Left hindlimb (tissue), 1 donor: ENCODE measurements around the gene PI3.
"Not testable (repeated sequence)": the region's sequence is repeated elsewhere in the genome, so short reads cannot be mapped to it uniquely, and the experiment has no call there.

Experiments used
- DNase-seq: peaks from one replicate; pipeline ENCODE4 v3.0.0-alpha.2; 2018

PI3 gene, protein sequence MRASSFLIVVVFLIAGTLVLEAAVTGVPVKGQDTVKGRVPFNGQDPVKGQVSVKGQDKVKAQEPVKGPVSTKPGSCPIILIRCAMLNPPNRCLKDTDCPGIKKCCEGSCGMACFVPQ

DNA sequence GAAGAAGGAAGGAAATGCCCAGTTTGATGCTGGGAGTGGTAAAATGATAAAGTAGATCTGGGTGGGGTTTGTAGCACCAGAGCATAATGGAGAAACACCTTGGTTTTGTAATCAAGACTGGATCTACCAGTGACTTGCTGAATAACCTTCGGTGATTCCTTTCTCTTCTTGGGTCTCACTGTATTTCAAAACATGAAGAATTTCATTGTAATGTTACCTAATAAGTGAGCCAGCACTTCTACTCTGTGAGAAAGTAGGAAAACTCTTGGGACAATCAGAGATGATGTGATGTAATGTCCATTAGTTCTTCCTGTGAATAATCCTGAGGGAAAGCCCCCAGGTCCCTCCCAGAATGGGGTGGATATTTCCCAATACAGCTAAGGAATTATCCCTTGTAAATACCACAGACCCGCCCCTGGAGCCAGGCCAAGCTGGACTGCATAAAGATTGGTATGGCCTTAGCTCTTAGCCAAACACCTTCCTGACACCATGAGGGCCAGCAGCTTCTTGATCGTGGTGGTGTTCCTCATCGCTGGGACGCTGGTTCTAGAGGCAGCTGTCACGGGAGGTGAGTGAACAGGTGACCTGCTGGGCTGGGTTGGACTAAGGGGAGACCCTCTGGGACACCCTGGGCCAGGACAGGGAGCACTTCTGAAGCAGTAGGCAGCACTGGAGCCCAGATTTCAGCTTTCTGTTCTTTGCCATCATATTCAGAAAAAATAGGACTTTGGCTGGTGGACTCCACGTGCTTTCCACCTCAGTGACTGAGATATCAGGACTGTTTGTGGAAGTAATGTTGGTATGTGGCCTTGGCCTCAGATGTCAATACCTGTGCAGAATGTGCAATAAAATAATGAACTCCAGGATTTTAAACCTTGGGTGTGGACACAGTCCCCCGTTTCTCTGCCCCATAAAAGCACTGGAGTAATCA lies at the start of gene PI3:
PI3 (plus strand) TSS at position 469 of the 931 bp plus-strand sequence; CDS start at position 490, 21 bp downstream.
- DNase-seq: no peak

DNA sequence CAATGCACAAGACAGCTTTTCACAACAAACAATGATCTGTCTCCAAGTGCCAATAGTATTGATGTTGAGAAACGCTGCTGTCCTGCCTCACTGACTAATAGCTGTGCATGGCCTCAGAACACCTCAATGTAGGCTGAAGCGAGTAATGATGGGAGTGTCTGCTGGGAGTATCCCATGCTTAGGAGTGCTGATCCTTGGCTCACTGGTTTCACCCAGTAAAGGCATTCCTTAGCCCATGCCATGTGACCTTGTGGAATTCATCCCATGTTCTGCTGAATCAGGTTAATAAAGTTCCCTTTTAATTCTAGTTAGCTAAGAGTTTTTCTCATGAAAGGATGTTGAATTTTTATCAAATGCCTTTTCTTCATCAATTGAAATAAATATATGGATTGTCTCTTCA lies 46.6 kb upstream of the PI3 start:
- DNase-seq: no peak

DNA sequence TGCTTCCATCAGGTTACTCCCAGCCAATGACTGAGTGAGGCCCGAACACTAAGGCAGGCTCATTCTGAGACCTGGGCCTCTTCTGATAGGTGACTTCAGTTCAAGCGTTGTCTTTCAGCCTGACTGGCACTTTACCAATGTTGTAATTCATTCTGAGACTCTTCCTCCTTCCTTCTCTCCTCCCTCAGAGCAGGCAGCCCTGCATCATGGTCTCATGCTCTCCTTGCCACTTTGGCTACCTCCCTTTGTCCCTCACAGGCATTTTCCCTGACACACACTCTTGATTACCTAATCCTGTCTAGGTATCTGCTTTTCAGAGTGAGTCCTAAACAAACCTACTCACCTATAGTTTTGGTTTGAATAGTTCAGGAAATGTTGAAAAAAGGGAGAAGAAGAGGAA lies 37.8 kb upstream of the PI3 start:
- no peak for DNase-seq

DNA sequence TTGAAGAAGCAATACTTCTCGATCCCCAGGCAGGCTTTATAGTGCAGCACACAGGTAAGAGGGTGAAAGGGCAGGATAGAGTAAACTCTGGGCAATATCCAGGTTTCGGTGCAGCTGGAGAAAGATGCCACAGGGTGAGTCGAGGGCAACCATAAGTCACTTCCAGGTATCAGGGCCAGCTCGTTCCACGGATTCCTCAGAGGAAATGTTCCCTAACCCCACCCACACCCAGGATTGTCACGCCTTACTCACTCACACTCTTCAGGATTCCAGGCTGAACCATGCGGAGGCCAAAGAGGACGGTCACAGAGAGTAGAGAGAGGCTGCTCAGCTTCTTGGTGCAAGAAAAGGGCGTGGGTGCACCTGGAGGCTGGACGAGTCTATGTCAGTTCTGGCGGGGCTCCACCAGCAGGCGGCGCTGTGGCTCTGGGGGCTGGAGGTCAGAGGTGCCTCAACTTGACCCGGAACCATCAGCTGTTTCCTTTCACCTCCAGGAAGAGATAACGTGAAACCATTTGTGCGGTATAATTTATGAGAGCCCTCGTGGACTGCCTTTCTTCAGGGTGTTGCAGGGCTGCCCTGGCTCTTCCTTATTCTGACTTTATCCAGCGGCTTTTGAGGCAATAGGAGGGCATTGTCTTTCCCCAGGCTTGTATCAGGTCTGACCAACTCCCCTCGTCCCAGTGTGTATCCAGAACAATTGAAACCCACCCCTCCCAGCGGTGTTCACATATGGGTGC lies 36.0 kb upstream of the PI3 start:
- no peak for DNase-seq

DNA sequence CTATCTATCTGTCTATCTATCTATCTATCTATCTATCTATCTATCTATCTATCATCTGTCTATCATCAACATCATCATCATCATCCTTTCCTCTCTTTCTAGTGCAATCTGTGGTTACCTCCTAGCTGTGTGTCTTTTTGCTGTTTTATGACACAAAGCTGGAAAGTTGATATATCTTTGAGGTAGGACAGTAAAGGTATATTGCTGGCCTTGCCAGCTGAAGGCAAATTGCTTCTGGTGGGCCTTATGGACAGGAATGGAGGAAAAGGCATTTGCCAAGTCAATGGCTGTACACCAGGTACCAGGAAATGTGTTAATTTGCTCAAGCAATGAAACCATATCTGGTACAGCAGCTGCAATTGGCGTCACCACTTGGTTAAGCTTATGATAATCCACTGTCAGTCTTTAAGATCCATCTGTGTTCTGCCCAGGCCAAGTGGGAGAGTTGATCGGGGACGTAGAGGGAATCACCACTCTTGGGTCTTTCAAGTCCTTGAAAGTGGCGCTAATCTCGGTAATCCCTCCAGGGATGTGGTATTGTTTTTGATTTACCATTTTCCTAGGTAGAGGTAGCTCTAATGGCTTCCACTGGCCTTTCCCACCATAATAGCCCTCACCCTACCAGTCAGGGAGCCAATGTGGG lies 34.8 kb upstream of the PI3 start:
- not testable (repeated sequence) for DNase-seq

DNA sequence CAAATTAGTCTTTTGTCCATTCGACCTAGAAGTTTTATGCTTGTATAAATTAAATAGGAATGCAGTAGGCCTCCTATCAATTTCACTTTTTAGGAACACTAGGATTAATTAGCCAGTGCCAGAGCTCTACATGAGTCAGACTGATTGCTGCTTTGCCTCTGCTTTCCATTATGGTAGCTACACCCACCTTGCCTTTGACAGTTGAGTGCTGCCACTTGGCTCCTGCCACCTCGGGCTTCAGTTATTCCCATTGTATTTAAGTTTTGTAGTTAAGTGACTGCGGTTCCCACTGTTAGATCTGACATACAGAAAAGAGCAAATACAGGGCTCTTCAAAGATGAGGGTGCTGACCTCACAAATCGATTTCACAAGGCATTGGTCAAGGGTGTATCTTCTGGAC lies 33.9 kb upstream of the PI3 start:
- no peak for DNase-seq

DNA sequence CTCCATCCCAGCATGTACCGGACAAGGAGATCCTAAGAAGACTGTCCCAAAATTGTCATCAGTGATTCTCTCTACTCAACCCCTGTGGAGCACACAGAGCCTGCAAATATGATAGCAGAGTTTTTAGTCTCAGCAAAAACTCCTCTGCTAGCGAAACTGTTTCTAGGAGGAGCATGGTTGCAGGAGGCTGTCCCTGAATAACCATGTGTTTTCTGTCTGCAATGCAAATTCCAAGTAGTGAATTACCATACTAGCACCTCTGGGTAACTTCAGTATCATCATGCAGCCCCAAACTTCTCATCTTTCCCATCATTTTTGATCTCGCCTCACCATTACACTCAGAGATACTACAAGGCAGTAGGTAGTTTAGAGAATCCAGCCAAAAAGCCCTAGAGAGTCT lies 25.6 kb upstream of the PI3 start:
- no peak for DNase-seq

DNA sequence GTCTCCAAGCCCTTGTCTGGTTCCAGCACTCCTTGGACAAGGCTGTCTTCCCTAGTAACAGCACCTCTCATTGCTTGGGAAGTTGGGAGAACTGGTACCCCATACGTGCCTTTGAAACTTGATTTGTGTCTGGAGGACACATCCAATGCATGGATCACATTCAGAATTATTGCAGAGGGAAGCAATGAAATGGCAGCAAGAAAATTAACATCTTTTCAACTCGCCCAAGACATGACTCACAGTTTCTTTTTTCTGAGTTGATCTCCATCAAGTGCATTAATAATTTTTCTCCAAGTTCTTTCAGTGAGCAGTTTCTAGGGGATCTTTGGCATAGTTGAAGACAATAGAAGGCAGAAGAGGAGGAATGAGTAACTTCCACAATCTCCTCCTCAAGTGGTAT lies 22.3 kb upstream of the PI3 start:
- DNase-seq: no peak

DNA sequence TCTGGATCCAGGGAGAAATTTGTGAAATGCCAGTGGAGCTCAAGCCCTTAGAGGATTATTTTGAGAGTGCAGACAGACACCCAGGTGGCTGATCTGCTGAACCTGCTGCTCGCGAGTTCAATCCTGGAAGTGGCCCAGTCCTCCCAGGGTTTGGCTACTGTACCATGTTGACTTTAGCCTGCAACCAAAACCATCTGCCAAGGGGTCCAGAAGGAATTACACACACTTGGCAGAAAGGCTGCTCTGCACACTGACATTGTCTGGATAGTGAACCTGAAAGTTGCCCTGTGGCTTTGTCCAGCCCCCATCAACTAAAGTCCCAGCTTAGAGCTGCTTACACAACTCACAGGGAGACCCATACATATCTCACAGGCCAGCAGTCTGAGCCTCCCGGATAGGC lies 21.6 kb upstream of the PI3 start:
- no peak for DNase-seq

DNA sequence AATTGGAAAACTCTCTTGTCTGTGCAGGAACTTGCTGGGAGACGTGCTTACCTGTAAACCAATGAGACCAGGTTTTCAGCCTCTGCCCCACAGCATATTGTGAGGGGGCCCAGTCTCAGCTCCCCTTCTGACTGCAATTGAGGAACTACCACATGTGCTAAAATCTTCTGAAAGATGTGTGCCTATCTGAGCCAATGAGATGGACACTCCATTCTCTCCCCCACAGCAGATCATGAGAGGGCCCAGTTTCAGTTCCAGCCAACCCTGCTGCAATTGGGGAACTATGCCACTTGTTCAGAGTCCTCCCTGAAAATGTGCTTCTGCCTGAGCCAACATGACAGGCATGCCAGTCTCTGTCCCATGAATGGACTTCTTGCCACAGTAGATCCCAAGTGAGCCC lies 20.9 kb upstream of the PI3 start:
- no peak for DNase-seq

DNA sequence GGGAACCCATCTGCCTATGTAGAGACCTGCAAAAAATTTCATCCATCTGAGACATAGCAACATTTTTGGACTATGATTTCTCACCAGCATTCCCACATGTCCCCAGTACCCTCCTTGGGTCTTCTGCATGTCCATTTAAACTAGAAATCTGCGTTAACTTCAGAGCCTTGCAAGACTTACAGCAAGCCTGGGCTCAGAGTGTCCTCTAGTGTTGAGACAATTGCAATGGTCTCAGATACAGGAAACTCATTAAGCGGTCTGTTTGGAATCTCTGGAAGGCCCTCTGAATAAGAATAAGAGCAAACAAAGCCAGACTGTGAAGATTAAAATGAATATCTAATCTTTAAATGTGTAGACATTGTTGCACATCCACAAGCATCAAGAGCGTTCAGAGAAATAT lies 20.5 kb upstream of the PI3 start:
- DNase-seq: no peak

DNA sequence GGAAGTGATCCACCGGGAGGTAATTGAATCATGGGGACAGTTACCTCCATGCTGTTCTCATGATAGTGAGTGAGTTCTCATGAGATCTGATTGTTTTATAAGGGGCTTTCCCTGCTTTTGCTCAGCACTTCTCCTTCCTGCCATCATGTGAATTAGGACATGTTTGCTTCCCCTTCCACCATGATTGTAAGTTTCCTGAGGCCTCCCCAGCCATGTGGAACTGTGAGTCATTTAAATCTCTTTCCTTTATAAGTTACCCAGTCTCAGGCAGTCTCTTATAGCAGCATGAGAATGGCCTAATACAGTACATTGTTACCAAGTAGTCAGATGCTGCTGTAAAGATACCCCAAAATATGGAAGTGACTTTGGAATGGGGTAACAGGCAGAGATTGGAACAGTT lies 19.9 kb upstream of the PI3 start:
- DNase-seq: not testable (repeated sequence)

DNA sequence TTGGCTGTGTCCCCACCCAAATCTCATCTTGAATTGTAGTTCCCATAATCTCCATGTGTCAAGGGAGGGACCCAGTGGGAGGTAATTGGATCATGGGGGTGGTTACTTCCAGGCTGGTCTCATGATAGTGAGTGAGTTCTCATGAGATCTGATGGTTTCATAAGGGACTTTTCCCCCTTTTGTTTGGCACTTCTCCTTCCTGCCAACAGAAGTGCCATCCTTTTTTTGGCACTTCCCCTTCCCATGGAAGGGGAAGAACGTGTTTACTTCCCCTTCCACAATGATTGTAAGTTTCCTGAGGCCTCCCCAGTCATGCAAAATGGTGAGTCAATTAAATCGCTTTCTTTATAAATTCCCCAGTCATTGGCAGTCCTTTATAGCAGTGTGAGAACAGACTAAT lies 18.0 kb upstream of the PI3 start:
- no peak for DNase-seq

DNA sequence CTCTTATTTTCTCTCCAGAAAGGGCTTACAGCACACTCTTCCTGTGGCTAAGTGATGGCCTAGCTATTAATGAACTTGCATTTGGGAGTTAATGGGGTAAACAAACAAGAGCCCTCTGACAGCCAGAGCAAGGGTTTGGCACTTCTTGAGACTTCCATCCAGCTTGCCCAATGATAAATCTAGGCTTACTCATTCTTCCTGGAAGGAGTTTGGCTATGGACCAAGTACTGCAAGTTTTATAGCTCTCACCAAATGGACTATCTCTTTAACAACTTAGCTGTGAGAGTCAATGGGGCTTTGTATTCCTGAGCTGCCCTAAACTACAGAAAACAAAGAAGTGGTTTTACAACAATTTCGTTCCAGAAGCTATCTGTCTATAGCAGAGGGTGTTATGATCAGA lies 16.7 kb upstream of the PI3 start:
- DNase-seq: no peak

DNA sequence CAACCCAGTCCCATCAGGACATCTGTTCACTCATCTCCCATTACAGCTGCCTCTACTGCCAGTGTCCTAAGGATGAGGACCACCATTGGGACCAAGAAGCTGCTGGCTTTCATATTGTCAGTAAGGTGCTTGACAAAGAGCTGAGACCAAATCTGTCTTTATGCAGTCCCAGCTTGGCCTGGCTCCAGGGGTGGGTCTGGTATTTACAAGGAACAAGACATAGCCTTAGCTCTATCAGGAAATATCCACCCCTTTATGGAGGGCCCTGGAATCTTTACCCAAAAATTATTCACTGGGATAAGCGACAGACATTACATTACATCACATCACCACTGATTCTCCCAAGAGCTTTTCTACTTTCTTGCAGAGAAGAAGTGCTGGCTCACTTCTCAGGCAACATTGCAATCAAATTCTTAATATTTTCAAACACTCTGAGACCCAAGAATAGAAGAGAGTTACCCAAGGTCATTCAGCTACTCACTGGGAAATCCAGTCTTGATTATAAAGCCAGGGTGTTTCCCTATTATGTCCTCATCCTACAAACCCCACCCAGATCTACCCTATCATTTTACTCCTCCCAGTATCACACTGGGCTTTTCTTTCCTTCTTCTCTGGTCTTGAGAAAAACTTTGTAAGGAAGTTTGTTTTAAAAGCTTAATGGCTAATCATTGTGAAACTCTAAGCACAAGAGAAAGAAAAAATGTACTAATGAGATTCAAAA lies 11.5 kb upstream of the PI3 start:
- DNase-seq: no peak

DNA sequence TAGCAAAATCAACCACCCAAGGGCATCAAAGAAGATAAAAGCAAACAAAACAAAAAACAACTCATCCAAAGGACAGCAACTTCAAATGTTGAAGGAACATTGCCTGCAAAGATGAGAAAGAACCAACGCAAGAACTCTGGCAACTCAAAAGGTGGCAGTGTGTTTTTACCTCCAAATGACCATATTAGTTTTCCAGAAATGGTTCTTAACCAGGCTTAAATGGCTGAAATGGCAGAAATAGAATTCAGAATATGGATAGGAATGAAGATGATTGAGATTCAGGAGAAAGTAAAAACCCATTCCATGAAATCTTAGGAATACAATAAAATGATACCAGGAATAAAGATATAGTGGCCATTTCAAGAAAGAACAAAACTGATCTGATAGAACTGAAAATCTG lies 9.8 kb upstream of the PI3 start:
- DNase-seq: no peak

DNA sequence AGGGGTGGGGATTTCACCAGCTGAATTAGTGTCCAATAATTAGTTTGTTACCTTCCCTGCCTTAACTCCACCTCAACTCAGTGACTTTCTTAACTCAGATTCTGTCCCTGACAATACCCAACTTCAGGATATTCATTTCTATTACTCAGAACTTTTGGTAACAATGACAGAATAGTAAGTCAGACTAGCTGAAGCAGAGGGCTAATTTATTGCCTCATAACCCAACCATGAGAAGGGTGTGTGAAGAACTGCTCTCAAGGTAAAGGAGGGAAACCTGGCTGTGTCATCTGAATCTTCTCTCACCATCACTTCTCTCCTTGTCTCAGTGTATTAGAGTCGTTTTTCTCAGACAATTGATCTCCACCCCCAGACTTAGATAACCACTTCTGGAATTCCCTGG lies 1.2 kb upstream of the PI3 start:
- no peak for DNase-seq

DNA sequence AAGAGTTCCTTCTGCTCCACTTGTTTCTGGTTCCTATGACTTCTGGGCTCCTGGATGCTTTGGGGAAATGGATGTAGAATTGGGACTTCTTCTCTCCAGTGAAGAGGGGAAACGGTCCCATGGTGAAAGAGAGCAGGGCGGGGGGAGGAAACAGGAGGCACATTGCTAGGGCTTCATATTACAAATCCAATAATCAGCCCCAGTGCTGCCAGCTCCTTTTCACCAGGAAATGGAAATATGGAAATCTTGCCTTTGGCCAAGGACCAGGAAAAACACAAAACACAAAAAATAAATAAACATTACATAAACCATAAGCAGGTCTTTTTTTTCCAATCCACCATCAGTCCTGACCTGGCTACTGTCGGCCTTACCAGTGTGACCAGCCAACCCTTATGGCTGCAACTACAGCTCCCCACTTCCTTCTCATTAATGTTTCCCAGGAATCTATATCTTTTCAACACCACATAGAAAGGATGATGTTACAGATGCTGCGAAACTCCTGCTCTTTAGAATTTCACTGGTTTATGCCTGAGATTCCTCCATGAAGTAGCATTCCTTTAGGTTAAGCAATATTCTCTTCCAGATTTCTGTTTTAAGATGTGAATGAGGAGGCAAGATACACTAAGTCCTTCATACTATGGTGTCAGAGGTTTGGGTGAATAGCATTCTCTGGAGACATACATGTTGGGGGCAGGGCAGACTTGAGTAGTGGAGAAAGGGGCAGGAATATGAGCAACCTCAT lies 2.0 kb downstream of the PI3 start:
- no peak for DNase-seq

DNA sequence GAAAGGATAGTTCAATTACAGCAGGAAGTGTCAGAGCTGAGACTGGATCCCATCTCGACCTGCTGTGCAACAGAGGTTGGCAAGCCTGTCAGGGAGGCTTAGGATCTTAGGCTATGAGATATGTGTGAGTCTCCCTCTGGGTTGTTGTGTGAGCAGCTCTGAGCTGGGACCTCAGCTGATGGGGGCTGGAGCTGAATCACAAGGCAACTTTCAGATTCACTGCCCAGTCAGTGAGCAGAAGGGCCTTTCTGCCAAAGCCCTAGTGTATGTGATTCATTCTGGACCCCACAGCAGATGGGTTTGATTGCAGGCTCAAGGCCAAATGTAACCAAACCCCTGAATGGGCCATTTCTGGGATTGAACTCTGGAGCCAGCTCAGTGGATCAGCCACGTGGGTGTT lies 4.5 kb downstream of the PI3 start:
- DNase-seq: no peak

DNA sequence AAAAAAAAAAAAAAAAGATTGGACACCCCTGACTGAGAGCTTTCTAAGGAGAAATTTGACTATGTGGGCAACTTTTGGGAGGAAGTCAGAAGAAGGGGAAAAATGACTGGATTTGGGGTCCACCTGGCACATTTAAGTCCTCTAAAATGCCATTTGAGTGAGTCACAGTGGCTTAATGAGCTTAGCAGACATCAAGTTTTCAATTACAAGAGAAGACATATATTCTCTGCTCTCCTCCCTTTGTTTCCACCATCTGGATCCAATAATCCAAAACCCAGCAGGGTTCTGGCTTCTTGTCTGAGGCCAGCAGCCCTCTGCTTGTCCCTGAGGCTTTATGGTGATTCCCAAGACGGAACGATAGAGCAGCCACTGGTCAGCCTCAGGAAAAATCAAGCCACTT lies 6.9 kb downstream of the PI3 start:
- no peak for DNase-seq

DNA sequence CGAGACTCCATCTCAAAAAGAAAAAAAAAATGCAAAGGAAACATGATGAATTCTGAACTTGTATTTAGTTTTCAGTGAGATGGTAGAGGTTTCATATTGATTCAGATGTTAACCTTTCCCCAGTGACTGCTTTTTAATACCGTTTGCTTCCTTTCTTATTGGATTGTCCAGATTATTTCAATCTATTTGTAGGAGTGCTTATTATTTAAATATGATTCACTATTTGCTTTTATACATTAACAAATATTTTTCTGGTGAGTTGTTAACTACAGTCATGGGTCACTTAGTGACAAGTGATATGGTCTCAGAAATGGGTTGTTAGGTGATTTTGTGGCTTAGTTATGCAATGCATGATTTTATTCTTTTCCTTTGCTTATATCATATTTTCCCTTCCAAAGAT lies 8.4 kb downstream of the PI3 start:
- DNase-seq: no peak

DNA sequence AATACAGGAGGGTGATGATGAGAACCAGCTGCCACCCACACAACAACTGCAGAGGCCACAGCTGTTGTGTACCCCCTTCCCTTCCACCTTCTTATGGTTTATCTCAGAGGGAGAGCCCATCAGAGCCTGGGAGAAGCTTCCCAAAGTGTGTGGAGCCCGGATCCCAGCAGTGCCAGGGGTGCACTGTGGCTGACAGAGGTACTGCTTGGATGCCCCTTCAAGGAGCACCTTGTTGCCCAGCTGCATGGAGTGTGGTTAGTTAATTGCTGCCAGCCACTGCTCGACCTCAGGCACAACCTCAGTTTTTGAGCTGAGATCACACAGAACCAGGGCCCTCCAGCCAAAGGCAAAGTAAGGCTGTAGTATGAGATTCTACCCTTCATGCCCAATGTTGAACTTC lies 13.0 kb downstream of the PI3 start:
- DNase-seq: no peak
